AG09319 (cell line): ENCODE data around the gene MS4A3.
"Not testable (repeated sequence)": the region's sequence is repeated elsewhere in the genome, so short reads cannot be mapped to it uniquely, and the experiment has no call there.

Source experiments
- DNase-seq: peaks from one replicate; pipeline ENCODE4 v3.0.0-alpha.2; 2010; ENCODE audit warnings: low read depth; ENCODE audit errors: extremely low read depth
- CTCF ChIP-seq: IDR thresholded peaks from 2 replicates; pipeline ENCODE4 v1.5.1; 2011; ENCODE audit warnings: low read depth, mild to moderate bottlenecking, inconsistent platforms, low read length, moderate library complexity

MS4A3 gene

GRCh38 chr11:60059521-60060240 is 3.2 kb downstream of the MS4A3 start:
- DNase-seq: no peak
- no peak for TF ChIP-seq CTCF

GRCh38 chr11:60064111-60064510 is 7.6 kb downstream of the MS4A3 start:
- TF ChIP-seq CTCF: no peak
- DNase-seq: no peak

GRCh38 chr11:60065801-60066200 is 9.3 kb downstream of the MS4A3 start:
- TF ChIP-seq CTCF: no peak
- DNase-seq: no peak

- DNase-seq: no peak
- TF ChIP-seq CTCF: no peak
These were observed 13.0 kb downstream of the MS4A3 start for GRCh38 chr11:60069450-60069849.

- DNase-seq: not testable (repeated sequence)
These were observed 15.2 kb downstream of the MS4A3 start for GRCh38 chr11:60071644-60072043.

- no peak for TF ChIP-seq CTCF
- DNase-seq: no peak
These were observed 20.9 kb downstream of the MS4A3 start for GRCh38 chr11:60077216-60077817.

GRCh38 chr11:60077981-60078380 is 21.5 kb downstream of the MS4A3 start:
- no peak for TF ChIP-seq CTCF
- no peak for DNase-seq

GRCh38 chr11:60078745-60079144 is 22.3 kb downstream of the MS4A3 start:
- TF ChIP-seq CTCF: no peak

More at GRCh38 chr11:60078745-60079144, 22.3 kb downstream of the MS4A3 start:
- DNase-seq: no peak
